ENCODE results near the gene KRTAP4-1.
"Not testable (repeated sequence)": the region's sequence is repeated elsewhere in the genome, so short reads cannot be mapped to it uniquely, and the experiment has no call there.

DNA sequence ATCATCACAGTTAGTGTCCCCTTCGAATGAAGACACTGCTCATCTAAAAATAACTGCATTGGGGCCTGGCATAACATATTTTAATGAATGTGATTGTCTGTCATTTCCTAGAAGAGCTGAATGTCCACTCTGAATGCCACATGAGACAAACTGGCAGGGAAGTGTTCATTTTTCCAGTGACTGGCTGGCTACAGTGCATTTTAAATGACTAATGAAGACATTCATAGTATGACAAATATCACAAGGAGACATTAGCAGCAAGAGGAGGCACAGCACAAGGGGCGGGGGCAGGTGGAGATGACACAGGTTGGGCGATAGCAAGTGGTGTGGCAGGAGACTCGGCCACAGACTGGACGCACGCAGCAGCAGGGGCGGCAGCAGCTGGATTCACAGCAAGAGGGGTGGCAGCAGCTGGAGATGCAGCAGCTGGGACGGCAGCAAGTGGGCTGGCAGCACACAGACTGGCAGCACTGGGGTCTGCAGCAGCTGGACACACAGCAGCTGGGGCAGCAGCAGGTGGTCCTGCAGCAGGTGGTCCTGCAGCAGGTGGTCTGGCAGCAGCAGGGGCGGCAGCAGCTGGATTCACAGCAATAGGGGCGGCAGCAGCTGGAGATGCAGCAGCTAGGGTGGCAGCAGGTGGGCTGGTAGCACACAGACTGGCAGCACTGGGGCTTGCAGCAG lies 35.6 kb downstream of the KRTAP4-1 start:
- not testable (repeated sequence) for TF ChIP-seq BHLHE40 (IDR thresholded peaks at IDR 0.05; ENCODE audit: borderline replicate concordance); ARNT (IDR thresholded peaks at IDR 0.05); FOXK2 (IDR thresholded peaks at IDR 0.05); FOXM1 (IDR thresholded peaks at IDR 0.05; ENCODE audit: borderline replicate concordance); SP1 (IDR thresholded peaks at IDR 0.05); FOXA1 (IDR thresholded peaks at IDR 0.05); LEF1 (IDR thresholded peaks at IDR 0.05; ENCODE audit: borderline replicate concordance); SUZ12 (IDR thresholded peaks at IDR 0.05); ELF4 (IDR thresholded peaks at IDR 0.05); NFRKB (IDR thresholded peaks at IDR 0.05); CTBP1 (IDR thresholded peaks at IDR 0.05; ENCODE audit: borderline replicate concordance)

Measured in HEK293T (cell line).